HL-60/S4 treated with retinoic acid at 250 ng/mL for 4 days and 3 days (cell line): ENCODE results near the gene B3GAT1.
"Not testable (repeated sequence)": the region's sequence is repeated elsewhere in the genome, so short reads cannot be mapped to it uniquely, and the experiment has no call there.

ENCODE experiments used
- in situ Hi-C: fragments of 300-500 bp; cut with MboI; formaldehyde crosslinking; loops from 2 replicates; pipeline ENCODE4 v1.7.0; 2022; ENCODE audit warnings: low sequenced_read_pairs

B3GAT1 gene

GRCh38 chr11:134412203-134413042 lies at the start of gene B3GAT1:
B3GAT1 (minus strand) TSS chr11:134412242; CDS start chr11:134387659, 24,583 bp downstream.
- in situ Hi-C loops: no loop called here

- in situ Hi-C loops: no loop called here
These were observed 49.6 kb upstream of the B3GAT1 start for GRCh38 chr11:134461621-134462020.

- in situ Hi-C loops: no loop called here
These were observed 48.8 kb upstream of the B3GAT1 start for GRCh38 chr11:134460881-134461280.

GRCh38 chr11:134460062-134460561 lies 48.1 kb upstream of the B3GAT1 start:
- in situ Hi-C loops: no loop called here

GRCh38 chr11:134459246-134460061 lies 47.4 kb upstream of the B3GAT1 start:
- in situ Hi-C loops: no loop called here

GRCh38 chr11:134457411-134458007 lies 45.5 kb upstream of the B3GAT1 start:
- in situ Hi-C loops: not testable (repeated sequence)

- in situ Hi-C loops: no loop called here
These were observed 43.5 kb upstream of the B3GAT1 start for GRCh38 chr11:134455516-134455915.

GRCh38 chr11:134454146-134454690 lies 42.2 kb upstream of the B3GAT1 start:
- in situ Hi-C loops: no loop called here

- in situ Hi-C loops: no loop called here
These were observed 41.4 kb upstream of the B3GAT1 start for GRCh38 chr11:134453441-134453840.

GRCh38 chr11:134452838-134453155 lies 40.8 kb upstream of the B3GAT1 start:
- in situ Hi-C loops: no loop called here

GRCh38 chr11:134452026-134452837 lies 40.2 kb upstream of the B3GAT1 start:
- in situ Hi-C loops: no loop called here

GRCh38 chr11:134450186-134450585 lies 38.1 kb upstream of the B3GAT1 start:
- in situ Hi-C loops: no loop called here

- in situ Hi-C loops: no loop called here
These were observed 37.7 kb upstream of the B3GAT1 start for GRCh38 chr11:134449713-134450112.

GRCh38 chr11:134449051-134449450 lies 37.0 kb upstream of the B3GAT1 start:
- in situ Hi-C loops: no loop called here

- in situ Hi-C loops: no loop called here
These were observed 35.7 kb upstream of the B3GAT1 start for GRCh38 chr11:134447696-134448095.

- in situ Hi-C loops: no loop called here
These were observed 33.7 kb upstream of the B3GAT1 start for GRCh38 chr11:134445601-134446325.

- in situ Hi-C loops: not testable (repeated sequence)
These were observed 32.4 kb upstream of the B3GAT1 start for GRCh38 chr11:134444160-134445108.

- in situ Hi-C loops: no loop called here
These were observed 31.2 kb upstream of the B3GAT1 start for GRCh38 chr11:134443246-134443645.

- in situ Hi-C loops: no loop called here
These were observed 30.2 kb upstream of the B3GAT1 start for GRCh38 chr11:134442246-134442645.
